Measurements from ENCODE around the gene SLC5A9. TPM values are rescaled to one million over a fixed set of nuclear protein-coding genes. Genes with fewer than 3 reads are reported as not detected.
"Not testable (repeated sequence)": the region's sequence is repeated elsewhere in the genome, so short reads cannot be mapped to it uniquely, and the experiment has no call there.

Gene SLC5A9
- total RNA-seq, 1 donor from 2014 or later: 1.5 TPM

- DNase-seq: not testable (repeated sequence)
Measured at GRCh38 chr1:48214366-48214765, 8.2 kb upstream of the SLC5A9 start.

GRCh38 chr1:48214820-48215219, 7.7 kb upstream of the SLC5A9 start:
- DNase-seq: no peak

- no peak for DNase-seq
Measured at GRCh38 chr1:48215222-48215621, 7.3 kb upstream of the SLC5A9 start.

- DNase-seq: no peak
Measured at GRCh38 chr1:48215889-48216288, 6.6 kb upstream of the SLC5A9 start.

GRCh38 chr1:48216313-48216712, 6.2 kb upstream of the SLC5A9 start:
- DNase-seq: no peak

GRCh38 chr1:48216941-48217340, 5.6 kb upstream of the SLC5A9 start:
- DNase-seq: no peak

- DNase-seq: no peak
Measured at GRCh38 chr1:48217856-48218255, 4.7 kb upstream of the SLC5A9 start.

- no peak for DNase-seq
Measured at GRCh38 chr1:48219803-48220202, 2.7 kb upstream of the SLC5A9 start.

- DNase-seq: no peak
Measured at GRCh38 chr1:48221122-48221521, 1.4 kb upstream of the SLC5A9 start.

- no peak for DNase-seq
Measured at GRCh38 chr1:48221657-48222056, 859 bp upstream of the SLC5A9 start.

- no peak for DNase-seq
Measured at GRCh38 chr1:48223366-48224240, 1.1 kb downstream of the SLC5A9 start.

- DNase-seq: no peak
Measured at GRCh38 chr1:48224791-48225190, 2.3 kb downstream of the SLC5A9 start.

- no peak for DNase-seq
Measured at GRCh38 chr1:48225579-48225978, 3.1 kb downstream of the SLC5A9 start.

GRCh38 chr1:48227165-48228013, 4.9 kb downstream of the SLC5A9 start:
- no peak for DNase-seq

GRCh38 chr1:48228156-48228555, 5.6 kb downstream of the SLC5A9 start:
- no peak for DNase-seq

GRCh38 chr1:48229317-48229716, 6.8 kb downstream of the SLC5A9 start:
- no peak for DNase-seq

- no peak for DNase-seq
Measured at GRCh38 chr1:48230236-48230635, 7.7 kb downstream of the SLC5A9 start.

- no peak for DNase-seq
Measured at GRCh38 chr1:48232722-48233121, 10.2 kb downstream of the SLC5A9 start.

GRCh38 chr1:48233666-48234485, 11.4 kb downstream of the SLC5A9 start:
- DNase-seq: no peak

GRCh38 chr1:48235652-48236051, 13.1 kb downstream of the SLC5A9 start:
- no peak for DNase-seq

GRCh38 chr1:48236716-48237470, 14.4 kb downstream of the SLC5A9 start:
- DNase-seq: peak; percentile 14
